Uterus (tissue), 4 donors: ENCODE results near the gene MAP2K2. TPM values are rescaled to one million over a fixed set of nuclear protein-coding genes. Genes with fewer than 3 reads are reported as not detected.

Experiments
- DNase-seq, 2 donors: peaks; one replicate each; pipeline ENCODE4 v3.0.0-alpha.2; 2019 to 2020
- H3K27ac ChIP-seq, 2 donors: fragments of 200-600 bp; sonication (generic); 1 replicate in 1 of 2; 2 replicates in 1 of 2; pipeline ENCODE4 v1.5.1; 2016 to 2018
- H3K27me3 ChIP-seq, 2 donors: fragments of 200-600 bp; sonication (generic); one replicate each; pipeline ENCODE4 v1.5.1; 2018 to 2019; ENCODE audit warnings: control low read depth in 1 of 2
- H3K36me3 ChIP-seq, 2 donors: fragments of 200-600 bp; sonication (generic); one replicate each; pipeline ENCODE4 v1.5.1; 2019; ENCODE audit warnings: control low read depth in 1 of 2
- H3K4me1 ChIP-seq, 2 donors: fragments of 200-600 bp; sonication (generic); one replicate each; pipeline ENCODE4 v1.5.1; 2018 to 2019; ENCODE audit warnings: control low read depth in 1 of 2
- H3K4me3 ChIP-seq, 2 donors: fragments of 200-600 bp; sonication (generic); 1 replicate in 1 of 2; 2 replicates in 1 of 2; pipeline ENCODE4 v1.5.1; 2018 to 2019; ENCODE audit warnings: mild to moderate bottlenecking in 1 of 2
- H3K9me3 ChIP-seq, 2 donors: fragments of 200-600 bp; sonication (generic); one replicate each; pipeline ENCODE4 v1.5.1; 2019; ENCODE audit warnings: control low read depth in 1 of 2
- POLR2A ChIP-seq, 2 donors: fragments of 450-650 bp; IDR thresholded peaks; one replicate each; pipeline ENCODE4 v1.6.1; 2016; ENCODE audit warnings: antibody characterized with exemption in 2 of 2, mild to moderate bottlenecking in 1 of 2, moderate library complexity in 1 of 2
- intact Hi-C: fragments of 100-400 bp; cut with DNase I; formaldehyde crosslinking; loops from one replicate; pipeline ENCODE4 v1.15.1; 2023; ENCODE audit warnings: low total_unique reads
- total RNA-seq, 4 donors: library from RNA; depleted of rRNA in 3 of 4; stranded (reverse); fragments of >200 nt in 3 of 4; gene quantifications; one replicate each; pipeline versions ENCODE4 v1.1.0 to v1.2.4, GENCODE V29; 2014 to 2023
- TF ChIP-seq, protein P1 (sequence below), 4 experiments: fragments of 200-600 bp in 2 of 4; fragments of 450-650 bp in 2 of 4; sonication (generic) in 2 of 4; IDR thresholded peaks; one replicate each; pipeline ENCODE4 v1.5.1; 2016 to 2019; ENCODE audit warnings: antibody characterized with exemption in 4 of 4, mild to moderate bottlenecking in 2 of 4, moderate library complexity in 1 of 4
- donor health status: DM: yes; HTN: yes; CAD: no.

Gene MAP2K2
- total RNA-seq, 4 donors from 2014 or later, result 7.4 to 105 (median 82.4) TPM

DNA sequence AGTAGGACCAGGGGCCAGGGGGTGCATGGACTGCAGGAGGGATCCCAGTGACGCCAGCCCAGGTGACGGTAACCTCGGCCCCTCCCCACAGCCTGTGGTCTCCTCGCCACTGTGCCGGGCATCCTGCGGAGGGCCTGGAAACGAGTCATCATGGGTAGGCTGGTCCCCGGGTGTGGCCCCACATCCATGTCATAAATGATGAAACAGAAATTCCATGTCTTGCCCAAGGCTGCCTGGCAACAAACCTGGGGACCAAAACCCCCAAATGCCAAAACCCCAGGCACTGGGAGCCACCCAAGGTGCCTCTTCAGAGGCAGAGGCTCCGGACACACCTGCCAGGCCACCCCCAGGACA lies 20.9 kb downstream of the MAP2K2 start:
- intact Hi-C loops, result no loop called here
- no peak for DNase-seq
- Histone ChIP-seq H3K9me3 (no peaks in the 10 kb centered on the region), H3K27ac (no peak overlapping the region), H3K4me1 (no peaks in the 10 kb centered on the region), H3K27me3 (no peaks in the 10 kb centered on the region), H3K36me3 (no peaks in the 10 kb centered on the region), H3K4me3 (no peak overlapping the region)
- TF ChIP-seq, protein P1, sequence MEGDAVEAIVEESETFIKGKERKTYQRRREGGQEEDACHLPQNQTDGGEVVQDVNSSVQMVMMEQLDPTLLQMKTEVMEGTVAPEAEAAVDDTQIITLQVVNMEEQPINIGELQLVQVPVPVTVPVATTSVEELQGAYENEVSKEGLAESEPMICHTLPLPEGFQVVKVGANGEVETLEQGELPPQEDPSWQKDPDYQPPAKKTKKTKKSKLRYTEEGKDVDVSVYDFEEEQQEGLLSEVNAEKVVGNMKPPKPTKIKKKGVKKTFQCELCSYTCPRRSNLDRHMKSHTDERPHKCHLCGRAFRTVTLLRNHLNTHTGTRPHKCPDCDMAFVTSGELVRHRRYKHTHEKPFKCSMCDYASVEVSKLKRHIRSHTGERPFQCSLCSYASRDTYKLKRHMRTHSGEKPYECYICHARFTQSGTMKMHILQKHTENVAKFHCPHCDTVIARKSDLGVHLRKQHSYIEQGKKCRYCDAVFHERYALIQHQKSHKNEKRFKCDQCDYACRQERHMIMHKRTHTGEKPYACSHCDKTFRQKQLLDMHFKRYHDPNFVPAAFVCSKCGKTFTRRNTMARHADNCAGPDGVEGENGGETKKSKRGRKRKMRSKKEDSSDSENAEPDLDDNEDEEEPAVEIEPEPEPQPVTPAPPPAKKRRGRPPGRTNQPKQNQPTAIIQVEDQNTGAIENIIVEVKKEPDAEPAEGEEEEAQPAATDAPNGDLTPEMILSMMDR (IDR thresholded peaks at IDR 0.05), result no peak
- no peak for TF ChIP-seq POLR2A (IDR thresholded peaks at IDR 0.05)

DNA sequence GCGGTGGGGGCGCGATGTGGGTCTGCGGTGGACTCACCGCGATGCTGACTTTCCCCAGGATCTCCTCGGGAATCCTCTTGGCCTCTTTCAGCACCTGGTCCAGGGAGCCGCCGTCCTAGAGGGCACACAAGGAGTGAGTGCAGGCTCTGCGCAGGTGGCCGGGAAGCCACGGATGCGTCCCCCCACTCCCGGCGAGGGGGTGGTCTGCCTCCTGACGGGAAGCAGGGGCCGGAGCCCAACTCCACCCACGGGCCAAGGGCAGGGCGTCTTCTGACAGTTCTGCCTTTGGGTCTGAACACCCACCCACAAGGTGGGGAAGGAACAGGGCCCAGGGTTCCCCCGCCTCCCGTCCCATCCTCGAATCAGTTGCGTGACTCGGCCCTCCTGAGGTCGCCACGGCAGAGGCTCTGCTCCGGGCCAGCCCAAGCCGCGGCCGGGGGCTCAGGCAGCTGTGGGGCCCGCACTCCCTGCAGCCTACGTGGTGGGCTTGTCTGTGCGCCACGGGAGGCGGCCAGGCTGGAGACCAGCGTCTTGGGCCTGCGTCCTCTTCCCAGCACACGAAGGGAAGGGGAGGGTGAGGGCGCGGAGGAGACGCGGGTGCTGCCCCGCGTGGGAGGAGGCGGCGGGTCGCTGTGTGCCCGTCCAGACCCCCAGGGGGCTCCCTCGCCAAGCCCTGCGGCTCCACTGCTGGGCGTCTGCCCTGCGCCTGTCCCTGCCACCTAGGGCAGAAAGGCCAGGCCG lies 21.4 kb downstream of the MAP2K2 start:
- Histone ChIP-seq H3K9me3 (no peaks in the 10 kb centered on the region), H3K4me3 (no peak overlapping the region), H3K36me3 (no peaks in the 10 kb centered on the region), H3K27me3 (no peaks in the 10 kb centered on the region), H3K4me1 (no peaks in the 10 kb centered on the region), H3K27ac (no peak overlapping the region)
- no peak for DNase-seq
- intact Hi-C loops, result no loop called here
- TF ChIP-seq, protein P1 (IDR thresholded peaks at IDR 0.05), result no peak
- TF ChIP-seq POLR2A (IDR thresholded peaks at IDR 0.05), result no peak

DNA sequence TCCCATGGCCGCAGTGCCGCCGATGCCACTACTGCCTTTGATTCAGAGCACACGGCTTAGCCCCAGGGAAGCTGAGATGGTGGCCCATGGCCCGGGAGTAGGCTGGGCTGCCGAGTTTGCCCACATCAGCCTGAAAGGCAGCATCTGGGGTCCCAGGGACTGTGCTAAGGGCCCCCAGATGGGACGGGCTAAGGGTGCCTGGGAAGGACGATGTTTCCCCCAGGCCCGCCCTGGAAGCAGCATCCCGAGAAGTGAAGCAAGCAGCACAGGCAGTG lies 22.5 kb downstream of the MAP2K2 start:
- Histone ChIP-seq H3K36me3 (no peaks in the 10 kb centered on the region), H3K27ac (no peak overlapping the region), H3K27me3 (no peaks in the 10 kb centered on the region), H3K4me3 (no peak overlapping the region), H3K9me3 (no peaks in the 10 kb centered on the region), H3K4me1 (no peaks in the 10 kb centered on the region)
- DNase-seq, result no peak
- intact Hi-C loops, result no loop called here
- TF ChIP-seq, protein P1 (IDR thresholded peaks at IDR 0.05), result no peak
- TF ChIP-seq POLR2A (IDR thresholded peaks at IDR 0.05), result no peak

DNA sequence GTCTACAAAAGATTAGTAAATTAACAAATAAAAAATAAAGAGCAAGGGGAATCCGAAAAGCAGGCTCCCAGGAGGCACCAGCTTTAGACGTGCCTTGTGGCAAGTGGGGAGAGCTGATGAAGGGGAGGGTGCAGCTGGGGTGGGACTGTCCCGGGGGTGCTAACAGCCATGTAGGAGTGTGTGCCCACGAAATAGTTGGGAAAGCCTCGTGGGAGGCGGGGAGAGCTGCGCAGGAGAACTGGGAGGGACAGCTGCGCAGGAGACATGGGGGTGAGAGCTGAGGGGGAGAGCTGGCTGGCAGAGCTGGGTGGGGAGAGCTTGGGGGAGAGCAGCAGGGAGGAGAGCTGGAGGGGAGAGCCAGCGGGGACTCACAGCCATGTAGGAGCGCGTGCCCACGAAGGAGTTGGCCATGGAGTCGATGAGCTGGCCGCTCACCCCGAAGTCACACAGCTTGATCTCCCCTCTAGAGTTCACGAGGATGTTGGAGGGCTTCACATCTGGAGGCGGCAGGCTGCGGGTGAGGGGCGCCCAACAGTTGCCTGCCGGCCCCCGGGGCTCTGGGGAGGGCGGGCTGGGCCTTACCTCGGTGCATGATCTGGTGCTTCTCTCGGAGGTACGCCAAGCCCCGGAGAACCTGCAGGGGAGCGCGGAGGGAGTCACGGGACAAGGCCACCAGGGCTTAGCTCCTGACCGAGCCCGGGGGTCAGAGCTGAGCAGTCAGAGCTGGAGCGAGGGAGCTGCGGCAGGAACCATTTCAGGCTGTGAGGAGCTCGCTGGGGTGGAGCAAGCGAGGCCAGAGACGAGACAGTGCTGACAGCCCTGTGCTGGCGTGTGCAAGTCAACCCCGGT lies 23.1 kb downstream of the MAP2K2 start:
- intact Hi-C loops, result no loop called here
- Histone ChIP-seq H3K27ac (no peak overlapping the region), H3K4me1 (no peaks in the 10 kb centered on the region), H3K9me3 (no peaks in the 10 kb centered on the region), H3K4me3 (no peak overlapping the region), H3K27me3 (no peaks in the 10 kb centered on the region), H3K36me3 (no peaks in the 10 kb centered on the region)
- no peak for DNase-seq
- TF ChIP-seq POLR2A (IDR thresholded peaks at IDR 0.05), result no peak
- TF ChIP-seq, protein P1 (IDR thresholded peaks at IDR 0.05), result no peak

DNA sequence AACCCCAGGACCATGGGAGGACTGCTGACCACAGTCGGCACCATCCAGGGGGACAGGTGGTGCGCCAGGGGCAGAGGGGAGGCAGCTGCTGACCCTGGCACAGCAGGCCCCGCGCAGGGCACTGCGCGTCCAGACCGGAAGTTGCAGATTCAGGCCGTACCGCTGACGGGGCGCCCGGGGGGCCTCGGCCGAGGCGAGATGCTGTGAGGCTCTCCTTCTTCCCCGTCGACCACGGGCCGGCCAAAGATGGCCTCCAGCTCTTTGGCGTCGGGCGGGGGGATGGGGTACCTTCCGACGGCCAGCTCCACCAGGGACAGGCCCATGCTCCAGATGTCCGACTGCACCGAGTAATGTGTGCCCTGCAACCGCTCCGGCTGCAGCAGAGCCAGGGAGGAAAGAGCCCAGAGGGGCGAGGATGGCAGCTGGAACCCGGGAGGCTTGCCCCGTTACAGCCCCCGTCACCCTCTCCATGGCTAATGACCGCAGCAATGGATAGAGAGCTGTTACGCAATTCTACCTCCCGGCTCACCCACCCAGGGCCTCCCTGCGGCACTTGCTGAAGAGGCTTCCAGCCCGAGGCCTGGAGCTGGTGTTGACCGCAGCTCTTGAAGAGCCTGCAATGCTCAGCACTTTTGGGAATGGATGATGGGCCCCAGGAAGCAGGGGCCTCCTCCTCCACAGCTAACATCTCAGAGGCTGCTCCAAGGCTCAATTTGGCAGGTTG lies 24.7 kb downstream of the MAP2K2 start:
- Histone ChIP-seq H3K27me3 (no peaks in the 10 kb centered on the region), H3K9me3 (no peaks in the 10 kb centered on the region), H3K27ac (no peak overlapping the region), H3K4me1 (no peaks in the 10 kb centered on the region), H3K36me3 (no peaks in the 10 kb centered on the region), H3K4me3 (no peak overlapping the region)
- intact Hi-C loops, result no loop called here
- TF ChIP-seq, protein P1 (IDR thresholded peaks at IDR 0.05), result no peak
- no peak for TF ChIP-seq POLR2A (IDR thresholded peaks at IDR 0.05)
- DNase-seq, result no peak
